Melanocyte of skin (primary cell): Measurements from ENCODE around the gene PCYT1B. TPM values are rescaled to one million over a fixed set of nuclear protein-coding genes. Genes with fewer than 3 reads are reported as not detected.

ENCODE experiments used
- small RNA-seq, 2 donors: library from RNA; depleted of rRNA; stranded (forward); fragments of <200 nt; gene quantifications; one replicate each; pipeline ENCODE3, GENCODE V24; 2012
- total RNA-seq, 2 donors: library from RNA; depleted of rRNA; stranded (reverse); fragments of >200 nt; gene quantifications; 2 replicates each; pipeline ENCODE4 v1.2.3, GENCODE V29; 2012

PCYT1B gene
- total RNA-seq = 1 to 10 TPM; 1.3 to 2.8 TPM

GRCh38 chrX:24647257-24648058 is at the start of gene PCYT1B:
Gene PCYT1B (minus strand): TSS chrX:24647347. CDS start chrX:24647105, 242 bp downstream.

GRCh38 chrX:24693453-24694202 is 46.5 kb upstream of the PCYT1B start, which contains the start of gene POLA1:
Gene POLA1 (plus strand): TSS chrX:24693918. CDS start chrX:24693962, 44 bp downstream.

Small RNAs within 50 kb of the gene (small RNA-seq; reads per million reads assigned to genes)
- 0 reads per million in 2 donors for gene SNRPEP9

Other genes with a start within 250 kb of the PCYT1B start
- 10 to 100 TPM; 15.8 to 32.0 TPM for gene PDK3, start 182.1 kb downstream of the PCYT1B start, total RNA-seq
- gene POLA1, start 46.6 kb upstream of the PCYT1B start, total RNA-seq = 10 to 100 TPM; 12.7 to 24.6 TPM